PFSK-1 (cell line): ENCODE results near the gene SLC41A3.

Experiments used
- FOXP2 ChIP-seq: optimal IDR thresholded peaks from 2 replicates; pipeline ENCODE3; 2011; ENCODE audit warnings: borderline replicate concordance, control low read depth, inconsistent platforms; ENCODE audit not compliant: insufficient read depth; ENCODE audit errors: extremely low read length, extremely low read depth
- POLR2AphosphoS5 ChIP-seq: IDR thresholded peaks from 2 replicates; pipeline ENCODE4 v1.6.1; 2012; ENCODE audit warnings: low read depth, mild to moderate bottlenecking, control low read depth, low read length, moderate library complexity
- SIN3A ChIP-seq: IDR thresholded peaks from 2 replicates; pipeline ENCODE4 v1.6.1; 2012; ENCODE audit warnings: mild to moderate bottlenecking, low read length, moderate library complexity, borderline replicate concordance; ENCODE audit not compliant: insufficient read depth
- TAF1 ChIP-seq: IDR thresholded peaks from 2 replicates; pipeline ENCODE4 v1.6.1; 2012; ENCODE audit warnings: low read length, control low read depth, borderline replicate concordance; ENCODE audit not compliant: insufficient read depth
- TF ChIP-seq, protein P1 (sequence below), 2 experiments: IDR thresholded peaks; 2 replicates each; pipeline versions ENCODE4 v1.6.1 to v1.8.0; 2011 to 2012; ENCODE audit warnings: low read depth in 2 of 2, low read length in 2 of 2, control low read depth in 1 of 2, inconsistent platforms in 1 of 2, mild to moderate bottlenecking in 1 of 2, moderate library complexity in 1 of 2; ENCODE audit not compliant: insufficient read depth in 1 of 2

SLC41A3 gene

DNA sequence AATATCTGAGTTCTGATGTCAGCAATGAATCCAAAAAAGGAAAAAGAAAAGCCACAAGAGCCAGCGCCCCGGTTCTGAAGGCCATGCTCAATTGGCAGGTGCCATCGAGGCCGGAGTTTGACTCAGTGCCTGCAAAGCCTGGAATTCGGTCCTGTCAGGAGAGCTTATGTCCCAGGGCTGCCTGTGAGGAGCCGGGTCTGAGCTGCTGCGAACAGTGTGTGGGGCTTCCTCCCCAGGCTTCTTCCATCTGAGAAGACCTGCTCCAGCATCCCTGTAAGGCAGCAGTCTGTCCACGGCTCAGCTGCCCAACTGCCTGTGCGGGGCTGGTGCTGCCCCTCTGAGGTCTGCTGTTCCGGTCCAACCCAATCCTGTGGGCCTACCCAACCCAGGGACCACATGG is 68.8 kb downstream of the SLC41A3 start:
- TF ChIP-seq SIN3A = no peak
- TF ChIP-seq, protein P1, sequence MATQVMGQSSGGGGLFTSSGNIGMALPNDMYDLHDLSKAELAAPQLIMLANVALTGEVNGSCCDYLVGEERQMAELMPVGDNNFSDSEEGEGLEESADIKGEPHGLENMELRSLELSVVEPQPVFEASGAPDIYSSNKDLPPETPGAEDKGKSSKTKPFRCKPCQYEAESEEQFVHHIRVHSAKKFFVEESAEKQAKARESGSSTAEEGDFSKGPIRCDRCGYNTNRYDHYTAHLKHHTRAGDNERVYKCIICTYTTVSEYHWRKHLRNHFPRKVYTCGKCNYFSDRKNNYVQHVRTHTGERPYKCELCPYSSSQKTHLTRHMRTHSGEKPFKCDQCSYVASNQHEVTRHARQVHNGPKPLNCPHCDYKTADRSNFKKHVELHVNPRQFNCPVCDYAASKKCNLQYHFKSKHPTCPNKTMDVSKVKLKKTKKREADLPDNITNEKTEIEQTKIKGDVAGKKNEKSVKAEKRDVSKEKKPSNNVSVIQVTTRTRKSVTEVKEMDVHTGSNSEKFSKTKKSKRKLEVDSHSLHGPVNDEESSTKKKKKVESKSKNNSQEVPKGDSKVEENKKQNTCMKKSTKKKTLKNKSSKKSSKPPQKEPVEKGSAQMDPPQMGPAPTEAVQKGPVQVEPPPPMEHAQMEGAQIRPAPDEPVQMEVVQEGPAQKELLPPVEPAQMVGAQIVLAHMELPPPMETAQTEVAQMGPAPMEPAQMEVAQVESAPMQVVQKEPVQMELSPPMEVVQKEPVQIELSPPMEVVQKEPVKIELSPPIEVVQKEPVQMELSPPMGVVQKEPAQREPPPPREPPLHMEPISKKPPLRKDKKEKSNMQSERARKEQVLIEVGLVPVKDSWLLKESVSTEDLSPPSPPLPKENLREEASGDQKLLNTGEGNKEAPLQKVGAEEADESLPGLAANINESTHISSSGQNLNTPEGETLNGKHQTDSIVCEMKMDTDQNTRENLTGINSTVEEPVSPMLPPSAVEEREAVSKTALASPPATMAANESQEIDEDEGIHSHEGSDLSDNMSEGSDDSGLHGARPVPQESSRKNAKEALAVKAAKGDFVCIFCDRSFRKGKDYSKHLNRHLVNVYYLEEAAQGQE (IDR thresholded peaks at IDR 0.05; ENCODE audit: insufficient read depth in 1 of 2, low read depth in 2 of 2, low read length in 2 of 2) = no peak
- no peak for TF ChIP-seq TAF1
- TF ChIP-seq POLR2AphosphoS5 = no peak
- no peak for TF ChIP-seq FOXP2

DNA sequence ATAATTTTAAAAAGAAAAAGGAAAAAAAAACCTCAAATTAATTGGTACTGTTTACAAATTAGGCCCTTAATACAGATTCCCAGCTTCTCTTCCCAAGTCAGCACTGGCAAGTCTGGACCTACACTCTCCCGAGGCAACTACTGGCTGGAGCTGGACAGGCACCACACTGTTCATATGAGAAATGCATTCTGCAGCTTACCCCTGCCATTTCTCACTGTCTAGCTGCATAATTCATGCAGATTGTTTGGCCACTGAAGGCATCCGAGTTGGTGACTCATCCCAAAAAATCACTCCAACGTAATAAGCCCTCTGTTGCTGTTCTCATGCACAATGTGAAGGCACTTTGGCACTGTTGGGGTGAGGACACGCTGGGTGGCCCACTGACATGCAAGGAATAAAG is 69.7 kb downstream of the SLC41A3 start:
- no peak for TF ChIP-seq POLR2AphosphoS5
- TF ChIP-seq, protein P1 (IDR thresholded peaks at IDR 0.05; ENCODE audit: insufficient read depth in 1 of 2, low read depth in 2 of 2, low read length in 2 of 2) = no peak
- TF ChIP-seq FOXP2 = no peak
- TF ChIP-seq SIN3A = no peak
- no peak for TF ChIP-seq TAF1

DNA sequence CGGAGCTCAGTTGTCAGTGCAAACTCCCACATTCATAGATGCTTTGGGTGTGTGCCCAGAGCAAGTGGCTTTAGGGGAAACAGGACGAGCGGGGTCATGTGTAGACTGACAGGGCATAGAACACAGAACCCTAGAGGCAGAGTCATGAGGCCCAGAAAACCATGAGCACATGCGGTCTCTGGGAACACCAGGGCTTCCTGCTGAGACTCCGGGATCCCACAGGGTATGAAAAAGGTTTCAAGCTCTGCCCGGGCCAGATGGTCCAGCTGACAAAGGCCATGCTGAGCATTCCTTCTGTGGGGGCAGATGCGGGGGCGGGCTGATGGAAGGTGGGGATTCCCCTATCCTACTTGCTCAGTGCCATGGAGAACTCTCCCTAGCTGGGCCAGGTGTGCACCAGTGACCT is 70.2 kb downstream of the SLC41A3 start:
- TF ChIP-seq TAF1 (no peak), FOXP2 (no peak), SIN3A (no peak), POLR2AphosphoS5 (no peak)
- TF ChIP-seq, protein P1 (IDR thresholded peaks at IDR 0.05; ENCODE audit: insufficient read depth in 1 of 2, low read depth in 2 of 2, low read length in 2 of 2) = no peak

DNA sequence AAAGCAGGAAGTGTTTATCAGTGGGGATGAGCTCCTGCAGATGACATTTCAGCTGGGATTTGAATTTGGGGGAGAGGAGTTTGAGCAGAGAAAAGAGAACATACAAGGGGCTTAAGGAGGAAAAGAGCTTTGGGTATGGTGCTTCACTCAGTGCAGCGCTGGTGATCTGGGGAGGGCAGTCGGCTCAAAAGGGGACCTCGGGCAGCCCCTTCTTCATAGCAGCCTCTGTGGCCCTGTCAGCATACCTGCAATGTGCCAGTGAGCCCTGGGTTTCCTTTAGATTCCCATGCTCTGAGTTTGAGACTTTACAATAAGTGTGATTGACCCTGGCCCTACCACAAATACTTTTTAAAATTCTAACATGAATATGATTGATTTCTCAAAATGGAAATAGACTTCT is 74.7 kb downstream of the SLC41A3 start:
- TF ChIP-seq, protein P1 (IDR thresholded peaks at IDR 0.05; ENCODE audit: insufficient read depth in 1 of 2, low read depth in 2 of 2, low read length in 2 of 2) = no peak
- TF ChIP-seq SIN3A (no peak), POLR2AphosphoS5 (no peak), TAF1 (no peak), FOXP2 (no peak)

DNA sequence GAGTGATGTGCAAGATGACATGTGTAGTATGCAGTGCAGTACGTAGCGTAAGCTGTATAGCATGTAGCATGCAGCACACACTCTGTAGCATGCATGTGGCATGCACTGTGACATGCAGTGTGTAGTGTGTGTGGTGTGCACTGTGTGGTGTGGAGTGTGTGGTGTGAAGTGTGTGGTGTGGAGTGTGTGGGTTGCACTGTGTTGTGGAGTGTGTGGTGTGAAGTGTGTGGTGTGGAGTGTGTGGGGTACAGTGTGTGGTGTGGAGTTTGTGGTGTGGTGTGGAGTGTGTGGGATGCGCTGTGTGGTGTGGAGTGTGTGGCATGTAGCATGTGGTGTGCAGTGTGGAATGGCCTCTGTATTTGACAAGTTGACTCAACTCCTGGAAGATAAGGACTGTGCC is 75.7 kb downstream of the SLC41A3 start:
- TF ChIP-seq POLR2AphosphoS5 (no peak), FOXP2 (no peak), SIN3A (no peak), TAF1 (no peak)
- TF ChIP-seq, protein P1 (IDR thresholded peaks at IDR 0.05; ENCODE audit: insufficient read depth in 1 of 2, low read depth in 2 of 2, low read length in 2 of 2) = no peak
